WTC11 (cell line): ENCODE measurements around the gene KCNMA1. TPM values are rescaled to one million over a fixed set of nuclear protein-coding genes. Genes with fewer than 3 reads are reported as not detected.

Experiments
- ATAC-seq: fragments of 200-7000 bp; cut with Tn5 transposase; 2 replicates; pipeline ENCODE4 v1.10.0; 2021; ENCODE audit warnings: mild to moderate bottlenecking, moderate library complexity
- CTCF ChIA-PET: fragments of 300-600 bp; sonication (Branson Sonifier 250); formaldehyde crosslinking; loops from one replicate; lab custom pipeline; 2021; ENCODE audit warnings: antibody characterized with exemption; lab: Charles Lee
- POLR2A ChIA-PET: fragments of 350-600 bp; sonication (Branson Sonifier 250); formaldehyde crosslinking; loops from one replicate; lab custom pipeline; 2021; ENCODE audit warnings: antibody characterized with exemption; lab: Charles Lee
- DNase-seq: peaks from one replicate; pipeline ENCODE4 v3.0.0; 2021; ENCODE audit warnings: low spot score
- H3K27ac Mint-ChIP-seq: 2 replicates; pipeline ENCODE4 v1.8.0; 2021; ENCODE audit warnings: mixed read lengths
- H3K27me3 Mint-ChIP-seq: 2 replicates; pipeline ENCODE4 v1.8.0; 2021; ENCODE audit warnings: low read depth, mild to moderate bottlenecking, moderate library complexity, mixed read lengths
- H3K36me3 Mint-ChIP-seq: 2 replicates; pipeline ENCODE4 v1.8.0; 2021; ENCODE audit warnings: mixed read lengths
- H3K4me1 Mint-ChIP-seq: 2 replicates; pipeline ENCODE4 v1.8.0; 2022; ENCODE audit warnings: mixed read lengths
- H3K4me3 Mint-ChIP-seq: 2 replicates; pipeline ENCODE4 v1.8.0; 2021; ENCODE audit warnings: mild to moderate bottlenecking, moderate library complexity, mixed read lengths
- H3K9me3 Mint-ChIP-seq: 2 replicates; pipeline ENCODE4 v1.8.0; 2021; ENCODE audit warnings: mixed read lengths
- HMGXB4 ChIP-seq: sonication (generic); formaldehyde crosslinking; IDR thresholded peaks from 2 replicates; pipeline ENCODE4 v1.8.1; 2023; ENCODE audit warnings: mild to moderate bottlenecking, moderate library complexity, missing genetic modification reagents
- JAZF1 ChIP-seq: fragments of 250-450 bp; sonication (Bioruptor Pico); IDR thresholded peaks from 2 replicates; pipeline ENCODE4 v1.9.0; 2021; ENCODE audit warnings: moderate library complexity, mild to moderate bottlenecking, inconsistent platforms
- JUN ChIP-seq: sonication (generic); formaldehyde crosslinking; IDR thresholded peaks from 2 replicates; pipeline ENCODE4 v1.8.0; 2023; ENCODE audit warnings: mild to moderate bottlenecking, missing genetic modification reagents
- NFYB ChIP-seq: sonication (generic); formaldehyde crosslinking; conservative IDR thresholded peaks from 2 replicates; pipeline ENCODE4 v1.8.0; 2022; ENCODE audit warnings: low read depth, missing genetic modification reagents
- PREB ChIP-seq: sonication (generic); formaldehyde crosslinking; IDR thresholded peaks from 2 replicates; pipeline ENCODE4 v1.8.1; 2022; ENCODE audit warnings: mild to moderate bottlenecking, missing genetic modification reagents, moderate library complexity, borderline replicate concordance
- TEAD4 ChIP-seq: sonication (generic); formaldehyde crosslinking; IDR thresholded peaks from 2 replicates; pipeline ENCODE4 v1.8.0; 2022; ENCODE audit warnings: mild to moderate bottlenecking, missing genetic modification reagents
- ZNF396 ChIP-seq: fragments of 250-450 bp; sonication (Bioruptor Pico); IDR thresholded peaks from 2 replicates; pipeline ENCODE4 v1.8.0; 2021; ENCODE audit warnings: mild to moderate bottlenecking, moderate library complexity, borderline replicate concordance
- ZSCAN18 ChIP-seq: fragments of 250-450 bp; sonication (Bioruptor Pico); IDR thresholded peaks from 2 replicates; pipeline ENCODE4 v2.1.2; 2022; ENCODE audit warnings: mild to moderate bottlenecking, moderate library complexity
- total RNA-seq: library from RNA; stranded (reverse); gene quantifications from 3 replicates; pipeline ENCODE4 v1.2.3, GENCODE V29; 2021
- TF ChIP-seq, protein P1 (sequence below): sonication (generic); formaldehyde crosslinking; IDR thresholded peaks from 2 replicates; pipeline ENCODE4 v1.8.1; 2022; ENCODE audit warnings: missing genetic modification reagents, borderline replicate concordance
- TF ChIP-seq, protein P2 (sequence below): sonication (generic); formaldehyde crosslinking; IDR thresholded peaks from 2 replicates; pipeline ENCODE4 v1.8.0; 2022; ENCODE audit warnings: mild to moderate bottlenecking, missing genetic modification reagents
- TF ChIP-seq, protein P3 (sequence below): fragments of 250-450 bp; sonication (Bioruptor Pico); conservative IDR thresholded peaks from 2 replicates; pipeline ENCODE4 v1.9.0; 2021; ENCODE audit warnings: mild to moderate bottlenecking

The KCNMA1 gene
- total RNA-seq, 1 experiment from 2014 or later, result 7.3 TPM

DNA sequence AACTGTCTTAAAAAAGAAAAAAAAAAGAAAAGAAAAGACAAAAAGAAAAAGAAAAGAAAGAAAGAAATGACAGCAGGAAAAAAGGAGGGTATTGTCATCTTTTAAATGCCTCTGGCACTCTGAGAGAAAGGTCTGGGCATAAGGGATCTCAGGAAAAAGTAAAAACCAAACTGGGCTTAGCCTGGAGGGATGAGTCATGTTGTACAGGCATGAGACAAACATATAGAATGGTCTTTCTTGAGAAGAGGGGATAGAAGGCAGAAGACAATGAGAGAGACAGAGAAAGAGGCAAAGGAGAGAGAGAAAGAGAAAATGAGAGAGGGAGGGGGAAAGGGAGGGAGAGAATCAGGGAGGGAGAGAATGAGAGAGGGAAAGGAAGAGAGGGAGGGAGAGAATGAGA lies 32.3 kb upstream of the KCNMA1 start (continued):
- TF ChIP-seq TEAD4 (CRISPR knock-in tag) (no peak), JUN (CRISPR knock-in tag) (no peak), ZNF396 (no peak), PREB (CRISPR knock-in tag) (no peak), JAZF1 (CRISPR knock-in tag) (no peak), HMGXB4 (CRISPR knock-in tag) (no peak), NFYB (CRISPR knock-in tag) (no peak)
- TF ChIP-seq, protein P1, sequence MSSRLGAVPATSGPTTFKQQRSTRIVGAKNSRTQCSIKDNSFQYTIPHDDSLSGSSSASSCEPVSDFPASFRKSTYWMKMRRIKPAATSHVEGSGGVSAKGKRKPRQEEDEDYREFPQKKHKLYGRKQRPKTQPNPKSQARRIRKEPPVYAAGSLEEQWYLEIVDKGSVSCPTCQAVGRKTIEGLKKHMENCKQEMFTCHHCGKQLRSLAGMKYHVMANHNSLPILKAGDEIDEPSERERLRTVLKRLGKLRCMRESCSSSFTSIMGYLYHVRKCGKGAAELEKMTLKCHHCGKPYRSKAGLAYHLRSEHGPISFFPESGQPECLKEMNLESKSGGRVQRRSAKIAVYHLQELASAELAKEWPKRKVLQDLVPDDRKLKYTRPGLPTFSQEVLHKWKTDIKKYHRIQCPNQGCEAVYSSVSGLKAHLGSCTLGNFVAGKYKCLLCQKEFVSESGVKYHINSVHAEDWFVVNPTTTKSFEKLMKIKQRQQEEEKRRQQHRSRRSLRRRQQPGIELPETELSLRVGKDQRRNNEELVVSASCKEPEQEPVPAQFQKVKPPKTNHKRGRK (CRISPR knock-in tag), result no peak
- TF ChIP-seq, protein P2, sequence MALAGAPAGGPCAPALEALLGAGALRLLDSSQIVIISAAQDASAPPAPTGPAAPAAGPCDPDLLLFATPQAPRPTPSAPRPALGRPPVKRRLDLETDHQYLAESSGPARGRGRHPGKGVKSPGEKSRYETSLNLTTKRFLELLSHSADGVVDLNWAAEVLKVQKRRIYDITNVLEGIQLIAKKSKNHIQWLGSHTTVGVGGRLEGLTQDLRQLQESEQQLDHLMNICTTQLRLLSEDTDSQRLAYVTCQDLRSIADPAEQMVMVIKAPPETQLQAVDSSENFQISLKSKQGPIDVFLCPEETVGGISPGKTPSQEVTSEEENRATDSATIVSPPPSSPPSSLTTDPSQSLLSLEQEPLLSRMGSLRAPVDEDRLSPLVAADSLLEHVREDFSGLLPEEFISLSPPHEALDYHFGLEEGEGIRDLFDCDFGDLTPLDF (CRISPR knock-in tag), result no peak
- TF ChIP-seq, protein P3, sequence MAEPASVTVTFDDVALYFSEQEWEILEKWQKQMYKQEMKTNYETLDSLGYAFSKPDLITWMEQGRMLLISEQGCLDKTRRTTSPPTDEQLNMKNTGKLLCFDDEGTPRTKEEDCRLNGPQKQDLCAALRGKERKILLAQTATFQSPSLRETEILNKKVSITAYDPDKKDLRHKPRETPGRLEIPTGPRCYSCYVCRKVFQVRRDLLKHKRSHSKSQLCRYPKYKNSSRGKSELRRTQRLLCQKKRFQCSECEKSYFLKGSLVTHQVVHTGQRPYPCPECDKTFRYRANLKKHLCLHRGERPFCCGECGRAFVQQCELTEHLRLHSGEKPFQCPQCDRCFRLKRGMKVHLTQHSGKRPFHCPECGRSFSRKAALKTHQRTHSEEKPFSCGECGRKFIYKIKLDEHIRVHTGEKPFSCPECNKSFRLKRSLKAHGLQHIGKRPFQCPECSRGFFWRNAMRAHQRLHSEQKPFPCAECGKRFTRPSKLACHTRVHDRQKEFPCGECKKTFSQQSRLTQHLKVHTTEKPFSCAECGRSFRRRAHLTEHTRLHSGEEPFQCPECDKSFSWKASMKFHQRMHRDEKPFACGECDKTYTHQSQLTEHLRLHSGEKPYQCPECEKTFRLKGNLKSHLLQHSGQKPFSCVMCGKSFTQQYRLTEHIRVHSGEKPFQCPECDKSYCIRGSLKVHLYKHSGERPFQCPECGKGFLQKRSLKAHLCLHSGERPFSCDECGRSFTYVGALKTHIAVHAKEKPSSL, result no peak
- TF ChIP-seq, all 79 proteins: peak for 0

DNA sequence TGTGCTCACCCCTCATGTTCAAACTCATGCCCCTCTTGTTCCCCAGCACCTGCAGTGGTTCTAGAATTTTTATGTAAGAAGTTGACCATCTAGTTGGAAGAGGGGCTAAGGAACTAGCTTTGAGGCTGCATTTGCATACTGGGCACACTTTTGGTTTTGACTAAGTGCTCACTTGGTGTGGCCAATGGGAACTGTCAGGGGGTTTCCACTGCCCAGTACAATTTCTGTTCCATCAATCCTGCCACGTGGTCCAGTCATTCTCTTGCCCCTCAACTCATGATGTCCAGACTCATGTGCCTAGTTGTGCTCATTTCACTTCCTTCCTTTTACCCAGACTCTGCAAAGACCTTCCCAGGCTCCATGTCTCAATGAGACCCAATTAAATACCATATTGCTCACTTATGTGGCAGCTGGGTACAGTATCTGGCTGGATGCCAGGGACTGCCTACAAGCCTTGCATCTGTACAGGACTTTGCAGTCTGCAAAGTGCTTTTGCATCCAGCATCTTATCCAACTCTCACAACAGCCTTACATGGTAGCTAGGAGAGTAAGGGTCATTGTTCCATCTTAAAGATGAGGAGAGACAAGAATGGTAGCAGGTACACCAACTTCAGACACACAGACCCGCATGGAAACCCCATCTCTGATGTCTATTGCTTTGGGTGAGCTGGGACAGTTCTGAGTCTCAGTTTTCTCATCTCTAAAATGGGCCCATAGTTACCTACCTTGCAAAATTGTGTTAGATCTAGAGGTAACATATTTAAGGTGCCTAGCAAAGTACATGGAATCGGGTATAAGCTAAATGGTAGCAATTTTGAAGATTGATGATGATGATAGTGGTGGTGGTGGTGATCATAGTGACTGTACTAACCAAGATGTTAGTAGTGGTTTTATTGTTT lies 30.1 kb upstream of the KCNMA1 start:
- no peaks in the 10 kb centered on the region for H3K36me3 Mint-ChIP-seq
- CTCF ChIA-PET, result no interaction called here
- H3K4me1 Mint-ChIP-seq, result peaks cover 16% of the 10 kb centered on the region
- no peaks in the 10 kb centered on the region for H3K9me3 Mint-ChIP-seq
- H3K4me3 Mint-ChIP-seq, result no peak overlapping the region
- no peak for TF ChIP-seq ZSCAN18 (CRISPR knock-in tag)
- TF ChIP-seq, protein P1 (CRISPR knock-in tag), result no peak
- peaks cover 6% of the 10 kb centered on the region for H3K27me3 Mint-ChIP-seq
- ATAC-seq (no peak), DNase-seq (no peak)
- POLR2A ChIA-PET, result no interaction called here
- H3K27ac Mint-ChIP-seq, result no peak overlapping the region
